Measurements from ENCODE around the gene ARNT2.

GRCh38 chr15:80620931-80621330, 216.7 kb downstream of the ARNT2 start:
- TF ChIP-seq CTCF (conservative IDR thresholded peaks at IDR 0.05; ENCODE audit: low read length) (no peak), EZH2phosphoT487 (IDR thresholded peaks at IDR 0.05; ENCODE audit: borderline replicate concordance, low read depth, low read length) (no peak)

Measured in OCI-LY7 (cell line).